ENCODE measurements around the gene TTC4. TPM values are rescaled to one million over a fixed set of nuclear protein-coding genes. Genes with fewer than 3 reads are reported as not detected.

The TTC4 gene
- total RNA-seq, 1 experiment from 2014 or later = 25.2 TPM

GRCh38 chr1:54721719-54722118 is 6.1 kb downstream of the TTC4 start:
- no TSS peak for BruUV-seq (replicated peaks)
- no peak overlapping the region for H3K27ac ChIP-seq (ENCODE audit: low read length)
- no peak for DNase-seq (ENCODE audit: low read depth, low spot score)
- peaks cover 19% of the 10 kb centered on the region; the same call in 1 of the 2 replicates for H3K36me3 ChIP-seq (ENCODE audit: control insufficient read depth, insufficient read depth, low read length)
- TF ChIP-seq REST (IDR thresholded peaks at IDR 0.05; ENCODE audit: insufficient read depth in 1 of 2, low read depth in 2 of 2, low read length in 1 of 2) = no peak
- no peak for TF ChIP-seq POLR2AphosphoS5 (IDR thresholded peaks at IDR 0.05; ENCODE audit: low read depth, low read length)
- TF ChIP-seq CTCF (IDR thresholded peaks at IDR 0.05) = no peak
- TF ChIP-seq TCF7L2 (IDR thresholded peaks at IDR 0.05; ENCODE audit: low read depth, low read length) = no peak
- no peak for TF ChIP-seq SIN3A (IDR thresholded peaks at IDR 0.05; ENCODE audit: borderline replicate concordance, insufficient read depth, low read depth, low read length)
- no peak for ATAC-seq
- in situ Hi-C loops (cut with HindIII; ENCODE audit: low pct_unique_long_range_greater_than_20kb, low sequenced_read_pairs) = no loop called here
- peaks cover 1% of the 10 kb centered on the region; the same call in 1 of the 2 replicates for H3K4me1 ChIP-seq (ENCODE audit: control insufficient read depth, insufficient read depth, low read length)
- ChIA-PET POLR2A (no interaction called here), CTCF (no interaction called here)
- H3K9me3 ChIP-seq (ENCODE audit: control insufficient read depth, insufficient read depth, low read depth, low read length) = no peaks in the 10 kb centered on the region
- intact Hi-C loops (cut with micrococcal nuclease; ENCODE audit: unreplicated experiment) = no loop called here
- H3K27me3 ChIP-seq (ENCODE audit: control insufficient read depth, insufficient read depth, low read length) = no peaks in the 10 kb centered on the region
- H3K4me3 ChIP-seq (ENCODE audit: low read depth in 2 of 2, low read length in 2 of 2) = no peak overlapping the region

- POLR2A ChIA-PET = no interaction called here
- no peak overlapping the region for H3K4me3 ChIP-seq (ENCODE audit: low read depth in 2 of 2, low read length in 2 of 2)
- CTCF ChIA-PET = no interaction called here
- no peaks in the 10 kb centered on the region for H3K27me3 ChIP-seq (ENCODE audit: control insufficient read depth, insufficient read depth, low read length)
- DNase-seq (ENCODE audit: low read depth, low spot score) (no peak), ATAC-seq (no peak)
- H3K4me1 ChIP-seq (ENCODE audit: control insufficient read depth, insufficient read depth, low read length) = no peaks in the 10 kb centered on the region
- intact Hi-C loops (cut with micrococcal nuclease; ENCODE audit: unreplicated experiment) (no loop called here), in situ Hi-C loops (cut with HindIII; ENCODE audit: low pct_unique_long_range_greater_than_20kb, low sequenced_read_pairs) (no loop called here)
- no peak overlapping the region for H3K27ac ChIP-seq (ENCODE audit: low read length)
- no peak for TF ChIP-seq POLR2AphosphoS5 (IDR thresholded peaks at IDR 0.05; ENCODE audit: low read depth, low read length)
- no peak for TF ChIP-seq CTCF (IDR thresholded peaks at IDR 0.05)
- no peak for TF ChIP-seq REST (IDR thresholded peaks at IDR 0.05; ENCODE audit: insufficient read depth in 1 of 2, low read depth in 2 of 2, low read length in 1 of 2)
- no peaks in the 10 kb centered on the region for H3K9me3 ChIP-seq (ENCODE audit: control insufficient read depth, insufficient read depth, low read depth, low read length)
- BruUV-seq (replicated peaks) = no TSS peak
- peaks cover 18% of the 10 kb centered on the region; the same call in 1 of the 2 replicates for H3K36me3 ChIP-seq (ENCODE audit: control insufficient read depth, insufficient read depth, low read length)
Observed at GRCh38 chr1:54723985-54724384, 8.3 kb downstream of the TTC4 start.

All from Panc1 (cell line).